CD14-positive monocyte (primary cell): ENCODE results near the gene CUBN. TPM values are rescaled to one million over a fixed set of nuclear protein-coding genes. Genes with fewer than 3 reads are reported as not detected.

Experiments used
- DNase-seq, 3 donors: peaks; one replicate each; pipeline ENCODE4 v3.0.0-alpha.2; 2011 to 2022
- H2AFZ ChIP-seq: 2 replicates; pipeline ENCODE4 v1.6.0; 2012; ENCODE audit warnings: mild to moderate bottlenecking, low read depth, low read length, inconsistent platforms; ENCODE audit not compliant: insufficient read depth, poor library complexity, severe bottlenecking
- H3K27ac ChIP-seq, 2 donors: 1 replicate in 1 of 2; 2 replicates in 1 of 2; pipeline ENCODE4 v1.5.1; 2012 to 2013; ENCODE audit warnings: low read length in 2 of 2, control low read depth in 1 of 2, inconsistent platforms in 1 of 2, low read depth in 1 of 2, mild to moderate bottlenecking in 1 of 2
- H3K27me3 ChIP-seq, 2 donors: one replicate each; pipeline versions ENCODE4 v1.6.0 to v1.6.1; 2011 to 2013; ENCODE audit warnings: low read length in 2 of 2; ENCODE audit not compliant: control insufficient read depth in 2 of 2, insufficient read depth in 2 of 2
- H3K36me3 ChIP-seq, 2 donors: replicated peaks in 1 of 2; 1 replicate in 1 of 2; 2 replicates in 1 of 2; pipeline versions ENCODE4 v1.5.1 to v1.6.1; 2012 to 2013; ENCODE audit warnings: low read length in 2 of 2, control low read depth in 1 of 2, inconsistent platforms in 1 of 2, mild to moderate bottlenecking in 1 of 2; ENCODE audit not compliant: insufficient read depth in 2 of 2, control insufficient read depth in 1 of 2
- H3K4me1 ChIP-seq, 2 donors: 1 replicate in 1 of 2; 2 replicates in 1 of 2; pipeline versions ENCODE4 v1.5.1 to v1.6.1; 2012 to 2013; ENCODE audit warnings: low read length in 2 of 2, control low read depth in 1 of 2, inconsistent platforms in 1 of 2, mild to moderate bottlenecking in 1 of 2, moderate library complexity in 1 of 2; ENCODE audit not compliant: insufficient read depth in 2 of 2, control insufficient read depth in 1 of 2
- H3K4me2 ChIP-seq: replicated peaks from 2 replicates; pipeline ENCODE3; 2012; ENCODE audit warnings: low read length, moderate library complexity, mild to moderate bottlenecking; ENCODE audit not compliant: poor library complexity, severe bottlenecking; ENCODE audit errors: extremely low read depth
- H3K4me3 ChIP-seq, 3 experiments: fragments of 200-600 bp in 1 of 3; sonication (generic) in 1 of 3; replicated peaks in 1 of 3; 1 replicate in 2 of 3; 2 replicates in 1 of 3; pipeline ENCODE4 v1.5.1; 2011 to 2013; ENCODE audit warnings: low read length in 3 of 3, mild to moderate bottlenecking in 3 of 3, control low read depth in 2 of 3, low read depth in 2 of 3, inconsistent platforms in 1 of 3, moderate library complexity in 1 of 3
- H3K79me2 ChIP-seq: 2 replicates; pipeline ENCODE4 v1.6.0; 2012; ENCODE audit warnings: mild to moderate bottlenecking, control low read depth, inconsistent platforms, low read length, moderate library complexity; ENCODE audit not compliant: insufficient read depth
- H3K9ac ChIP-seq: 2 replicates; pipeline ENCODE4 v1.6.0; 2017; ENCODE audit warnings: low read length, mild to moderate bottlenecking; ENCODE audit not compliant: insufficient read depth, poor library complexity, severe bottlenecking
- H3K9me3 ChIP-seq, 2 donors: replicated peaks in 1 of 2; 1 replicate in 1 of 2; 2 replicates in 1 of 2; pipeline versions ENCODE4 v1.5.1 to v1.6.1; 2012 to 2013; ENCODE audit warnings: low read length in 2 of 2, control low read depth in 1 of 2; ENCODE audit not compliant: control insufficient read depth in 1 of 2, insufficient read depth in 1 of 2
- H4K20me1 ChIP-seq: 2 replicates; pipeline ENCODE4 v1.6.0; 2012; ENCODE audit warnings: mild to moderate bottlenecking, low read length, control low read depth, moderate library complexity; ENCODE audit not compliant: insufficient read depth
- H3K27ac Mint-ChIP-seq, 7 donors: one replicate each; pipeline ENCODE4 v1.8.0; 2020; ENCODE audit warnings: mild to moderate bottlenecking in 7 of 7, mixed read lengths in 7 of 7, moderate library complexity in 6 of 7, inconsistent platforms in 2 of 7
- H3K27me3 Mint-ChIP-seq, 3 donors: one replicate each; pipeline ENCODE4 v1.8.0; 2021 to 2022; ENCODE audit warnings: low read depth in 3 of 3, mild to moderate bottlenecking in 3 of 3, mixed read lengths in 3 of 3, moderate library complexity in 3 of 3, inconsistent platforms in 1 of 3
- H3K36me3 Mint-ChIP-seq, 2 donors: one replicate each; pipeline ENCODE4 v1.8.0; 2020; ENCODE audit warnings: mixed read lengths in 2 of 2, inconsistent platforms in 1 of 2, mild to moderate bottlenecking in 1 of 2
- H3K4me1 Mint-ChIP-seq: one replicate; pipeline ENCODE4 v1.8.0; 2020; ENCODE audit warnings: mild to moderate bottlenecking, mixed read lengths
- H3K4me3 Mint-ChIP-seq, 2 donors: one replicate each; pipeline ENCODE4 v1.8.0; 2020; ENCODE audit warnings: mild to moderate bottlenecking in 2 of 2, mixed read lengths in 2 of 2, moderate library complexity in 1 of 2
- H3K9me3 Mint-ChIP-seq, 7 donors: one replicate each; pipeline ENCODE4 v1.8.0; 2020 to 2022; ENCODE audit warnings: mixed read lengths in 7 of 7, mild to moderate bottlenecking in 6 of 7, moderate library complexity in 6 of 7, inconsistent platforms in 2 of 7
- WGBS: methylation state at CpG from one replicate; pipeline ENCODE4 v1.1.5; 2013; ENCODE audit warnings: missing lambda C conversion rate; ENCODE audit not compliant: insufficient coverage; 5-methylcytosine and 5-hydroxymethylcytosine counted together
- intact Hi-C, 2 donors: fragments of 100-400 bp; cut with micrococcal nuclease; formaldehyde crosslinking; loops; one replicate each; pipeline versions ENCODE4 v1.15.0 to v1.15.1; 2023
- polyA plus RNA-seq, 3 donors: library from polyadenylated mRNA; depleted of rRNA in 1 of 3; unstranded in 2 of 3; stranded (reverse) in 1 of 3; fragments of 300-500 nt in 2 of 3; fragments of >200 nt in 1 of 3; fragmentation: Illumina TruSeq in 2 of 3; gene quantifications; 1 replicate in 2 of 3; 2 replicates in 1 of 3; pipeline ENCODE4 v1.2.3, GENCODE V29; 2012 to 2021
- TF ChIP-seq, protein P1 (sequence below): fragments of 200-600 bp; IDR thresholded peaks from one replicate; pipeline ENCODE4 v1.8.0; 2022; ENCODE audit warnings: antibody characterized with exemption, mild to moderate bottlenecking

Gene CUBN
- polyA plus RNA-seq, 3 donors, result 0.95 TPM; not detected in 2

DNA sequence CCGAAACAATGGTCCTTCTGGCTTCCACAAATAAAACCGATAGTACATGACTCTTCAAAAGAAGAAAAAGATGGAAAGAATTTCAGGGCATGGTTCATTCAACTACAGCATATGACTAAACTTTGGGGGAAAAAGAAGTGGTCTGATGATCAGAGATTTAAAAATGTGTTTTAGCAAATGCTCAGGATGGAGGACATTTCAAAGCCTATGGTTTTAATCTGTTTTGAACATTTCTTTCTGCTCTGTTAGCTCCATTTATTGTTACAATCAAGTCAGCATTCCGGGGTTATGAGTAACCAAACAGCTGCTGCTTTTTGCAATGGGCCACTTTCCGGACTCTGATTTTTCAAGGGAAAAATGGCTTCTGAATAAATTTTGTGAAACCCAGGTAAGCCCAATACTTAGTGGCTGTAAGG is 142.4 kb downstream of the CUBN start:
- H3K27me3 Mint-ChIP-seq, result peaks cover 0 to 3% (median 0%) of the 10 kb centered on the region in 3 donors
- H3K4me3 Mint-ChIP-seq, result no peak overlapping the region
- H3K27me3 ChIP-seq, result no peaks in the 10 kb centered on the region
- H3K4me1 Mint-ChIP-seq, result no peaks in the 10 kb centered on the region
- no peak overlapping the region for H3K27ac Mint-ChIP-seq
- intact Hi-C loops, result no loop called here
- H2AFZ ChIP-seq, result no peak overlapping the region
- H3K4me2 ChIP-seq, result no peak overlapping the region
- H3K79me2 ChIP-seq, result no peaks in the 10 kb centered on the region
- 94% methylated on average over 2 of the region's 4 CpGs for WGBS
- no peak overlapping the region for H3K27ac ChIP-seq
- DNase-seq, result no peak
- H3K36me3 ChIP-seq, result no peaks in the 10 kb centered on the region
- H3K4me1 ChIP-seq, result no peaks in the 10 kb centered on the region
- no peaks in the 10 kb centered on the region for H3K36me3 Mint-ChIP-seq
- H3K9me3 ChIP-seq, result no peaks in the 10 kb centered on the region
- no peak overlapping the region for H3K9ac ChIP-seq
- TF ChIP-seq, protein P1, sequence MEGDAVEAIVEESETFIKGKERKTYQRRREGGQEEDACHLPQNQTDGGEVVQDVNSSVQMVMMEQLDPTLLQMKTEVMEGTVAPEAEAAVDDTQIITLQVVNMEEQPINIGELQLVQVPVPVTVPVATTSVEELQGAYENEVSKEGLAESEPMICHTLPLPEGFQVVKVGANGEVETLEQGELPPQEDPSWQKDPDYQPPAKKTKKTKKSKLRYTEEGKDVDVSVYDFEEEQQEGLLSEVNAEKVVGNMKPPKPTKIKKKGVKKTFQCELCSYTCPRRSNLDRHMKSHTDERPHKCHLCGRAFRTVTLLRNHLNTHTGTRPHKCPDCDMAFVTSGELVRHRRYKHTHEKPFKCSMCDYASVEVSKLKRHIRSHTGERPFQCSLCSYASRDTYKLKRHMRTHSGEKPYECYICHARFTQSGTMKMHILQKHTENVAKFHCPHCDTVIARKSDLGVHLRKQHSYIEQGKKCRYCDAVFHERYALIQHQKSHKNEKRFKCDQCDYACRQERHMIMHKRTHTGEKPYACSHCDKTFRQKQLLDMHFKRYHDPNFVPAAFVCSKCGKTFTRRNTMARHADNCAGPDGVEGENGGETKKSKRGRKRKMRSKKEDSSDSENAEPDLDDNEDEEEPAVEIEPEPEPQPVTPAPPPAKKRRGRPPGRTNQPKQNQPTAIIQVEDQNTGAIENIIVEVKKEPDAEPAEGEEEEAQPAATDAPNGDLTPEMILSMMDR, result no peak
- no peak overlapping the region for H3K4me3 ChIP-seq
- peaks cover 0 to 6% (median 0%) of the 10 kb centered on the region in 7 donors for H3K9me3 Mint-ChIP-seq
- H4K20me1 ChIP-seq, result no peaks in the 10 kb centered on the region

DNA sequence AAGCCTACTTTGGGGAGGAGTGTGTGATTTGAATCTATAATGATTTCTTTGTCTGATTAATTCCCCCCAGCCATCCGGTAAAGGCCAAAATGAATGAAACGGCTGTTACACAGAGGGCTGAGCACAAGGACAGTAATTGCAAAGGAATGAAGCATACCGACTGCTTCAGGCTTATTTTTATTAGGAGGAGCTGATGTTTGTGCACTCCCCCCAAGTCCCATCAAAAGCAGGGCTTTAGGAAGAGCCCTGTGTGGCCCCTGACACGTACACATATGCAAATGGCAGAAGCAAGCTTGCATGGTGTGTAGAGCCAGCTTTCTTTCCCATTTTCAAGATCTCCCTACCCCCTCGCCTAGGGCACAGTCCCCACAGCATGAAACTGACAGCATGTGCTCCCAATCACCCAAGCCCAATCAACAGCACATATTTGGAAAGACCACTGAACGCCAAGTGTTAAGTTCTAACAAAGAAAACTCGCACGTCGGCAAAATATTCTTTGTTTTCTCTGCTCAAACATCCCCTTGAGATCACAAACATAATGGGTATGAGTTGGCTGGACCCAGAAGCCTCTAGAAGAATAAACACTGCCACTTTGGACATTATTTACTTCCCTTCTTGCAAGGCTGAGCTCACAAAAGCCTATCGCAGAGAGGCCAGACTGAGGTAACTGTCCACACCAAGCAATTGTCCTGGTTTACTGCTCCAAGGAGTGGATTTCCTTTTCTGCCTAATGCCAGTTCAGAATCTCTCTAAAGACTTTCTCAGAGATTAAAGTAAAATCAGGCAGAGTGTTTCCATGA is 143.0 kb downstream of the CUBN start:
- DNase-seq, result no peak
- Histone ChIP-seq H3K4me2 (no peak overlapping the region), H2AFZ (no peak overlapping the region), H3K9me3 (no peaks in the 10 kb centered on the region), H3K27ac (no peak overlapping the region), H3K9ac (no peak overlapping the region), H4K20me1 (no peaks in the 10 kb centered on the region), H3K4me3 (no peak overlapping the region), H3K36me3 (no peaks in the 10 kb centered on the region), H3K4me1 (no peaks in the 10 kb centered on the region), H3K79me2 (no peaks in the 10 kb centered on the region), H3K27me3 (no peaks in the 10 kb centered on the region)
- TF ChIP-seq, protein P1, result no peak
- H3K9me3 Mint-ChIP-seq, result peaks cover 0 to 6% (median 0%) of the 10 kb centered on the region in 7 donors
- H3K4me1 Mint-ChIP-seq, result no peaks in the 10 kb centered on the region
- intact Hi-C loops, result no loop called here
- no peaks in the 10 kb centered on the region for H3K36me3 Mint-ChIP-seq
- H3K27me3 Mint-ChIP-seq, result peaks cover 0 to 3% (median 2%) of the 10 kb centered on the region in 3 donors
- no peak overlapping the region for H3K27ac Mint-ChIP-seq
- no peak overlapping the region for H3K4me3 Mint-ChIP-seq
- 100% methylated on average over 5 of the region's 10 CpGs for WGBS
